CD4-positive, alpha-beta T cell treated with Interleukin-12 subunit alpha and Interleukin-12 subunit beta, for 1 hour (primary cell): ENCODE measurements around the gene MRPL46.

ENCODE experiments used
- DNase-seq: peaks from one replicate; pipeline ENCODE4 v3.0.0-alpha.2; 2020

The MRPL46 gene

GRCh38 chr15:88467073-88467934 is at the start of gene MRPL46, which contains the start of gene MRPS11:
MRPL46 (minus strand) TSS chr15:88467388; CDS start chr15:88467377, 11 bp downstream.
MRPS11 (plus strand) TSS chr15:88467708; CDS start chr15:88467718, 10 bp downstream.
- DNase-seq, result peak; percentile 90

DNA sequence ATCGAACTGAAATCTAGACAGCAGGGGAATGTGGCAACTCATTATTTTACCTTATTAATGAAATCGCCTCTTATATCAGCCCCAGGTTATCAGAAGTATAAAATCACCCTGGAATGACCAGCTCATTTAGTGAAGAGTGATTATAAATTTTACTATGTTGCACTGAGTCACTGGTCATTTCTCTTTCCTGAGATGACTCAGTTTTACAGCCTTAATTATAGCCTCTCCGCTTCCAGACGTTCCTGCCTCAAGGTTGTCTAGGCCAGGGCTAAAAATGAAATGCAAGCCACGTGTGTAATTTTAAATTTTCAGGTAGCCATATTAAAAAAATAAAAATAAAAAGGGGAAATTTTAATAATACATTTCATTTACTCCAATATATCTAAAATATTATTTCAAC is 46.0 kb upstream of the MRPL46 start:
- no peak for DNase-seq

- no peak for DNase-seq
Measured at GRCh38 chr15:88512601-88513000, 45.4 kb upstream of the MRPL46 start.

DNA sequence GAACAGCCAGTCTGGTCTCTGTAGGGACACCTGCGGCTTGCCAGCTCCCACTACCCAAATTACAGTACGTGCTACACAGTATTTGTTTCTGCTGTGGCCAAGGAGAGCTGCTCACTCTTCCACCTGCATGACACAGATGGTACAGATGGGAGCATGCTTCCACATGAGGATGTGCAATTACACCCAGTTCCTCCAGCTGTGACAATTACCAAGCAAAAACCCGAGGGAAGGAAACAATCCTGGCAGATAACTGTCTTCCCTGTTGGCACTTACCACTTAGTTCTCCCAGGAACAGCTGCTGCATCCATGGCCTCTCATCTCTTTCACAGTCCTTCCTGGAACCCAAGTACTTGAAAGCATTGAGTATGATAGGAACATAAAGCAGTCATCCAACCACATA is 44.9 kb upstream of the MRPL46 start:
- DNase-seq, result no peak

DNA sequence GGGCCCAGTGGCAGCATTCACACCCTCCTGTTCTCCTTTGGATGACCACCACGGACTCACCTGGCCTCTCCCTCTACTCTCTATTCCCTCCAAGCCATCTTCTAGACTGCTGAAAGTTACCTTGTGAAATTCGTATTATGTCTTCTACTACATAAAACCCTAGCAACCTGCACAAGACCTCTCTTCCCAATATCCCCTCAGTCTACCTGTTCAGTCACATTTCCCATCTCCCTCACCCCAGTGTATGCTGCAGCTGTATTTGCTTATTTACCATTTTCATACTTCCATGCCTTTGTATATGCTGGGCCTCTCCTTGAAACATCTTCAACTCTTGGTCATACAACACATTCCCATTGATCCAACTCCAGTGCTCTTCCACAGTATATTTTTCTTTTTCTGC is 44.0 kb upstream of the MRPL46 start:
- no peak for DNase-seq

GRCh38 chr15:88509964-88510363 is 42.8 kb upstream of the MRPL46 start:
- DNase-seq, result no peak

DNA sequence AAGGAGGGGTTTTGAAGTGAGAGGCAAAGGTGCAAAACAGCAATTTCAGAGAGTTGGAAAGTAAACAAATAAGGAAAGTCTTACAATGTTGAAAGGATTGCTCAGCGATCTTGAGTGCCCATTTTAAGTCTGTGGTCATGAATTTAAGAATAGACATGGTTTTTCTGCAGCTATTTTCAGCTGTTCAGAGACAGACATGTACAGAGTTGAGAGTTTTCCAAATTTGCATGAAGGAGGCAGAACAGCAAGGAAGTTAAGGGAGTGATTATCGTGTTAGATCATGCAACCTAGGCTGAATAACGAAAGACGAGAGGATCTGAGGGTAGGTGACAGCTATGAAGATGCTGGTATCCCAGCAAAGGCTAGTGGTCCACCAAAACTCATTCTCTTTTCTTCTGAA is 42.1 kb upstream of the MRPL46 start:
- DNase-seq, result no peak

DNA sequence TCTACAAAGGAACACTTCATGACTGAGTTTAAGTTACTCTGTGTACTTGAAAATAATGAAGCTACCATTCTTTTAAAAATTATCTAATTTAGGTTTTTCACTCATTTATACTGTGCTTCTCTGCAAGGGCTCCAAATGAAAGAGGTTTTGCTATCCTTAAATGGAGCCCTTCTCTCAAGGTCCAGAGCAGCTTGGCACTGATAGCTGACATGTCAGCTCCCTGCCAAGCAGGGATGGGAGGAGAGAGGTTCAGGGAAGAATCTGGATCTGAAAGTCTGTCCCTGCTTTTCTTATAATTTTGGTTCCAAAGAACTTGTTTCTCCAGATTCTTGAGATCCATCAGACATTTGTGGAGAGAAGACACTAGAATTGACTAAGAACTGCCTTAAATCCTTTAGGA is 39.4 kb upstream of the MRPL46 start:
- no peak for DNase-seq

DNA sequence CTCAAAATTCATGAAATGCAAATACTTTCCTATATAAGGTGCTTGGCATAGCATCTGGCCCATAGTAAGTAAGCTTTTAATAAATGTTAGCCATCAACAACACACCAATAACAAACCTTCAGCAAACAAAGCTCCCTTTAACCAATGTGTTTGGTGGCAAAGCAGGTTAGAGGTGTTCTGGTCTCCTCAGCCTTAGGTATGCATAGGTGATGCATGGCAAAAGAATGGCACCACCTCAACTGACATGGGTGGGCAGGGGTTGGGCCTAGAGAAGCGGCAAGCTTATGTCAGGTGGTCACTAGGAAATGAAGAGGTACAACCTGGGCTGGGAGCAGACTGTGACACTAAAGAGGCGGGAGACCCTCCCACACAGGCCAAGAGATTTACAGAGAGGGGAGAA is 38.5 kb upstream of the MRPL46 start:
- no peak for DNase-seq

- DNase-seq, result no peak
Measured at GRCh38 chr15:88504445-88504844, 37.3 kb upstream of the MRPL46 start.

- no peak for DNase-seq
Measured at GRCh38 chr15:88498996-88499395, 31.8 kb upstream of the MRPL46 start.

GRCh38 chr15:88497109-88497765 is 30.0 kb upstream of the MRPL46 start:
- DNase-seq, result no peak

DNA sequence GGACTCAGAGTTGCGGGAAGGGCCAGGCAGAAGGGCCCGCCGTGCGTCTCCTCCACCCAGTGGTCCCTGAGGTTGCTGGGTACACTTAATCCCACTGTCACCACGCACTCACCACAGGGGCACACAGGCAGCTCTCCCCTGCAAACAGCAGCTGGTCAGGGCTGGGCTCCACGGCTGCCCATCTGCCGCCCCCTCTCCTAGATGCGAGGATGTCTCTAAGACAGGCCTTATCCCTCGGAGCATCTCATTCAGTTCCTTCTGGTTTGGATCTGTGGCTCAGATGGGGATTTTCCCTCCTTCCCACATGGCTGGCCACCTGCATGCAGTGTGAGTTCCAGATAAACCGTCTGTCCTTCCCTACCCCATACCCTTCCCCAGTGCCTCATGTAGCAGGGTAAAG is 26.7 kb upstream of the MRPL46 start:
- DNase-seq, result no peak

DNA sequence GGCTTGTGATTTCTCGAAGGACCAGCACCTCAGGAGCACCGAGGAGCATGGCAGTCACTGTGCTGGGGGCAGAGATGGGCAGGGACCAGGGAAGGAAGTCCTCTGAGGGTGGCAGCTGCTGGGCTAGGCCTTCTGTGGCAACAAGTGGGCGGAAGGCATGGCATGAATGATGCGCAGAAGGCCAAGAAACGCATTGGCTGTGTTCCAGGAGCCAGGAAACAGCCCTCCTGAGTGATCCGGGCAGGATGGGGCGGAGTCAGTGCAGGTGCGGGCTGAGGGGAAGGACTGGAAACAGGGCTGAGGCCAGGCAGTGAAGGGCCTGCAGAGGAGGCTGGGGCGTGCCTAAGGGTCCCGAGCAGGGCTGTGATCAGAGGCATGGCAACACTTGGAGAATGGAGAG is 24.0 kb upstream of the MRPL46 start:
- DNase-seq, result no peak

DNA sequence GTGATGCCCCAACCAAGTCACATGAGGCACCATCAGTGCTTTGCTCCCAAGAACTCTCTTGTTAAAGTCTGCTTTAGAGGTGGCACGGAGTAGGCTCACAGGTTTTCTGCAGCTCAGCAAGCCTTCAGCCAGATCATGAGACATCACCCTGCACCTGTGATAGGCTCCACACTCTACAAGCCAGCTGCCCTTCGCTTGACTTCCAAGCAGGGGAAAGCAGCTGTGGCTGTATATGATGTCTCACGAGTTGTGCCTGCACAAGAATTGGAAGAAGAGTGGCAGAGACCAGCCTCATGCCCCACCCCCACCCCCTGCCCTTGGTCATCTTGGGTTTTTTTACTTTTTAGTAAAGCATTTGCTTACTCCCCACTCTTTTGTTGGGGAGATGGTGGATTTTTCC is 22.8 kb upstream of the MRPL46 start:
- DNase-seq, result no peak

- DNase-seq, result no peak
Measured at GRCh38 chr15:88489321-88489720, 22.1 kb upstream of the MRPL46 start.

DNA sequence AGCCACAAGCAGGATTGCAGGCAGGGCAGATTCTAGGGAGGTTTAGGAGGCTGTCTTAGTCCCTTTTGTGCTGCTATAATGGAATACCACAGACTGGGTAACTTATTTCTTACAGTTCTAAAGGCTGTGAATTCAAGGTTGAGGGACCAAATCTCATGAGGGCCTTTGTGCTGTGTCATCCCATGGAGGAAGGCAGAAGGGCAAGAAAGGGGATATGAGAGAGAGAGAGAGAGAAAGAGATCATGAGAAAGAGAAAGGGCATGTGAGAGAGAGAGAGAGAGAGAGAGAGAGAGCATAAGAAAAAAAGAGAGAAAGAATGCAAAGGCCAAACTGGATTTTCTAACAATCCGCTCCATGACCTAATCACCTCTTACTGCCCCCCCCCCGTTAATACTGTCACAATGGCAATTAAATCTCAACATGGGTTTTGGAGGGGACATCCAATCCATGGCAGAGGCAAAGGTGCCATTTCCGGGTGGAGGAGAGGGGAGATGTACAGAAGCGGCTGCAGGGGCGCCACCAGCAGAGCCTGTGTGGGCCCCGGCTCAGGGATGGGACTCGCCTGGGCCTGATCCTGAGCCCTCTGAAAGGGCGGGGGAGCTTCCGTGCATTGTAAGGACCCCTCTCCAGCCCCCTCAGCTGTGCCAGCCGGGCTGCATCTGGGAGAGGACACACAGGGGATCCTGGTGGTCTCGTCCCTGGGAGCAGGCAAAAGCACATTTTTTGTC is 20.8 kb upstream of the MRPL46 start:
- DNase-seq, result no peak

DNA sequence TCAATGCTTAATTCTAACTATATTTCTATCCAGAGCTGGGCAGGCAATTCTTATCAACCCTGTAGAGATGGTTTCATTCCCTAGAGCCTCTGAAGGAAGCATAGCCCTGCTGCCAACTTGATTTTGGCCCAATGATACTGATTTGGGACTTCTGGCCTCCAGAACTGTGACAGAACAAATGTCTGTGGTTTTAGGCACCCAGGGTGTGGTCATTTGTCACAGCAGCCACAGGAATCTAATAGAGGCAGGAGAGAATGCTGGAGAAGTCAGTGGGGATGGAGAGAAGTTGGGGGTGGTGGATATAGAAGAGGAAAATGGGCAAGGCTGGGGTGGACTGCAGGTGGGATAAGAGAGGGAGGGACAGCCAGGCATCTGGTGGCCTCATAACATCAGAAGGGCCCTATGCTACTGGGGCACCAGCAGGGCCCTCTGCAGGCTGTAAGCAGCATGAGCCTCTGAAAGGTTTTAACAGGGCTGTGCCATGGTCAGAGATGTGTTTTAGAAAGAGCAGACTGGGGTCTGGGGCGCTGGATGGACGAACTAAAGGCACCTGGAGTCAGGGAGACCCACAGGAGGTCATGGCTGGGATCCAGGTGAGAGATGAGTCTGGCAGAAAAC is 20.1 kb upstream of the MRPL46 start:
- DNase-seq, result no peak

GRCh38 chr15:88484682-88485331 is 17.6 kb upstream of the MRPL46 start:
- DNase-seq, result no peak

DNA sequence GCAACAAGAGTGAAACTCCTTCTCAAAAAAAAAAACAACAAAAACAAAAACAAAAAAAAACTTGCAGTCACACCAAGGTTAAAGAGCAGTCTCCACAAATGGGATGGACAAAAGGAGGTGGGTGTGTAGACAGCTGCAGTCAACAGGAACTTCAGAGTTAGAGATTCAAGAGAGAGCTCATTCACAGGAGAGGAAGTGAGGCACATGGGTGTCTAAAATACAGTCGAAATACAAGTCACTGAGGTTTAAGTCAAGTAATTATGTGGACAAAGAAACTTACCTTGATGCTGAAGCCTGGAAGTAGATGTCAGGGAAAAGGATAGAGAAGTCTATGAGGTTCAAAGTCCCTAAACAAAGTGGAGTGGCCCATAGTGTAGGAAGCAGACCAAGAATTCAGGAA is 15.1 kb upstream of the MRPL46 start:
- DNase-seq, result no peak

- DNase-seq, result no peak
Measured at GRCh38 chr15:88480981-88481380, 13.8 kb upstream of the MRPL46 start.

- DNase-seq, result no peak
Measured at GRCh38 chr15:88479169-88479568, 12.0 kb upstream of the MRPL46 start.

- DNase-seq, result no peak
Measured at GRCh38 chr15:88477904-88478303, 10.7 kb upstream of the MRPL46 start.
